GM12892 (cell line): ENCODE measurements around the gene ATG10.

Experiments used
- POLR2A ChIP-seq: IDR thresholded peaks from 2 replicates; pipeline ENCODE4 v1.6.1; 2011; ENCODE audit warnings: low read depth, low read length, control low read depth
- POLR2AphosphoS5 ChIP-seq: IDR thresholded peaks from 2 replicates; pipeline ENCODE4 v1.6.1; 2011; ENCODE audit warnings: low read depth, low read length, control low read depth

DNA sequence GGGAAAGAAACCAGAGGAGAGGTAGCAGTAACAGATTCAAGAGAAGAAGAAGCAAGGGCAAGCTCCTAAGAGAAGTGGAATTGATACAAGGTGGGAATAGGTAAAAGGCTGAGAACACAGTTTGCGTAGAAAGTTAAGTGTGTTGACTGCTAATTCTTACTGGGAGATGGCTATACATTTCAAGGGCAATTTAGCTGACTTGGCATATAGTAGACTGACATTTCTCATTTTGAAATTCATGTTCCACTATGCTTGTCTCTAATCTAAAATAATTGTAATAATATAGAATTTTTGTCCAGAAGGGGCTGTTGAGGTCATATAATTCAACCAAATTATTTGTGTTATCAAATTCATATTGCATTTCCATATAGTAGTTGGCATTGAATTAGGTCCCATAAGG is 144.0 kb downstream of the ATG10 start:
- TF ChIP-seq POLR2AphosphoS5 (no peak), POLR2A (no peak)
